Right atrium auricular region (tissue), 2 donors: ENCODE measurements around the gene CARMIL3. TPM values are rescaled to one million over a fixed set of nuclear protein-coding genes. Genes with fewer than 3 reads are reported as not detected.
A peak's percentile ranks its signal among the peaks of the same experiment; 100 is the strongest.
"Not testable (repeated sequence)": the region's sequence is repeated elsewhere in the genome, so short reads cannot be mapped to it uniquely, and the experiment has no call there.

Experiments used
- DNase-seq: peaks from one replicate; pipeline ENCODE4 v3.0.0-alpha.2; 2019; ENCODE audit warnings: low spot score
- H3K27ac ChIP-seq, 2 donors: fragments of 200-600 bp; sonication (generic); 1 replicate in 1 of 2; 2 replicates in 1 of 2; pipeline ENCODE4 v1.5.1; 2016 to 2019
- H3K27me3 ChIP-seq, 2 donors: fragments of 200-600 bp; sonication (generic); one replicate each; pipeline versions ENCODE4 v1.5.1 to v1.6.0; 2017 to 2019
- H3K36me3 ChIP-seq: fragments of 200-600 bp; sonication (generic); one replicate; pipeline ENCODE4 v1.5.1; 2016
- H3K4me1 ChIP-seq, 2 donors: fragments of 200-600 bp; sonication (generic); one replicate each; pipeline versions ENCODE4 v1.5.1 to v1.6.0; 2017 to 2019
- H3K4me3 ChIP-seq, 2 donors: fragments of 200-600 bp; sonication (generic); 1 replicate in 1 of 2; 2 replicates in 1 of 2; pipeline ENCODE4 v1.5.1; 2017 to 2019; ENCODE audit warnings: mild to moderate bottlenecking in 1 of 2, moderate library complexity in 1 of 2
- H3K9me3 ChIP-seq, 2 donors: fragments of 200-600 bp; sonication (generic); one replicate each; pipeline ENCODE4 v1.5.1; 2019
- CTCF ChIP-seq, 2 donors: fragments of 200-600 bp; sonication (generic); IDR thresholded peaks; one replicate each; pipeline ENCODE4 v1.5.1; 2019; ENCODE audit warnings: antibody characterized with exemption in 2 of 2
- total RNA-seq, 2 donors: library from RNA; depleted of rRNA; stranded (reverse); fragments of >200 nt; gene quantifications; one replicate each; pipeline ENCODE4 v1.1.0, GENCODE V29; 2016

The CARMIL3 gene
- total RNA-seq, 2 donors from 2014 or later: not detected

- no peak overlapping the region for H3K4me3 ChIP-seq
- no peaks in the 10 kb centered on the region for H3K9me3 ChIP-seq
- DNase-seq: no peak
- no peaks in the 10 kb centered on the region for H3K4me1 ChIP-seq
- no peaks in the 10 kb centered on the region for H3K36me3 ChIP-seq
- H3K27me3 ChIP-seq: no peaks in the 10 kb centered on the region
- peak; percentile 48 to 94 for TF ChIP-seq CTCF (IDR thresholded peaks at IDR 0.05)
- no peak overlapping the region for H3K27ac ChIP-seq
Measured at GRCh38 chr14:24013654-24014514, 37.9 kb upstream of the CARMIL3 start.

- not testable (repeated sequence) for H3K4me3 ChIP-seq, DNase-seq, H3K27ac ChIP-seq, H3K36me3 ChIP-seq, H3K4me1 ChIP-seq, H3K27me3 ChIP-seq, H3K9me3 ChIP-seq
Measured at GRCh38 chr14:24015745-24016144, 36.1 kb upstream of the CARMIL3 start.

- H3K9me3 ChIP-seq: not testable (repeated sequence)
Measured at GRCh38 chr14:24018978-24019377, 32.8 kb upstream of the CARMIL3 start.

GRCh38 chr14:24019944-24020343 lies 31.9 kb upstream of the CARMIL3 start:
- TF ChIP-seq CTCF (IDR thresholded peaks at IDR 0.05): peak in 1 of 2 donors; percentile 15
- H3K27ac ChIP-seq, H3K27me3 ChIP-seq, H3K4me1 ChIP-seq, DNase-seq, H3K4me3 ChIP-seq, H3K9me3 ChIP-seq, H3K36me3 ChIP-seq: not testable (repeated sequence)

More at GRCh38 chr14:24018978-24019377, 32.8 kb upstream of the CARMIL3 start:
- H3K4me1 ChIP-seq, H3K4me3 ChIP-seq, H3K27ac ChIP-seq, H3K36me3 ChIP-seq, H3K27me3 ChIP-seq, DNase-seq: not testable (repeated sequence)

- H3K4me1 ChIP-seq, H3K36me3 ChIP-seq, H3K9me3 ChIP-seq, DNase-seq, H3K27ac ChIP-seq, H3K4me3 ChIP-seq, H3K27me3 ChIP-seq: not testable (repeated sequence)
Measured at GRCh38 chr14:24020520-24020919, 31.3 kb upstream of the CARMIL3 start.

GRCh38 chr14:24024939-24025418 lies 26.8 kb upstream of the CARMIL3 start:
- H3K27me3 ChIP-seq, H3K36me3 ChIP-seq, H3K9me3 ChIP-seq, H3K4me1 ChIP-seq, H3K27ac ChIP-seq, H3K4me3 ChIP-seq, DNase-seq: not testable (repeated sequence)

- not testable (repeated sequence) for H3K27ac ChIP-seq, H3K4me1 ChIP-seq, H3K27me3 ChIP-seq, DNase-seq, H3K4me3 ChIP-seq, H3K36me3 ChIP-seq
- H3K9me3 ChIP-seq: peaks cover 0 to 11% of the 10 kb centered on the region in 2 donors
Measured at GRCh38 chr14:24029687-24030086, 22.1 kb upstream of the CARMIL3 start.

GRCh38 chr14:24031331-24031730 lies 20.5 kb upstream of the CARMIL3 start:
- peaks cover 0 to 11% of the 10 kb centered on the region in 2 donors for H3K9me3 ChIP-seq
- not testable (repeated sequence) for H3K27me3 ChIP-seq, H3K4me1 ChIP-seq, H3K27ac ChIP-seq, H3K36me3 ChIP-seq, H3K4me3 ChIP-seq, DNase-seq
